Stomach (tissue), 4 donors: ENCODE data around the gene UGP2.

Experiments used
- CTCF ChIP-seq, 7 experiments: fragments of 450-650 bp in 4 of 7; fragments of 200-600 bp in 3 of 7; sonication (generic) in 3 of 7; IDR thresholded peaks; one replicate each; pipeline ENCODE4 v1.5.1; 2016 to 2019; ENCODE audit warnings: antibody characterized with exemption in 7 of 7, control low read depth in 2 of 7, mild to moderate bottlenecking in 1 of 7
- EP300 ChIP-seq: sonication (generic); formaldehyde crosslinking; IDR thresholded peaks from one replicate; pipeline ENCODE4 v1.6.1; 2017; ENCODE audit warnings: antibody characterized with exemption
- POLR2A ChIP-seq, 4 donors: fragments of 450-650 bp; IDR thresholded peaks; one replicate each; pipeline ENCODE4 v1.6.1; 2016; ENCODE audit warnings: antibody characterized with exemption in 4 of 4, control low read depth in 2 of 4, mild to moderate bottlenecking in 1 of 4, moderate library complexity in 1 of 4
- POLR2AphosphoS5 ChIP-seq, 3 donors: sonication (generic); formaldehyde crosslinking; IDR thresholded peaks; one replicate each; pipeline ENCODE4 v1.6.1; 2016; ENCODE audit warnings: antibody characterized with exemption in 3 of 3

GRCh38 chr2:63850649-63851048 is 9.0 kb downstream of the UGP2 start:
- no peak for TF ChIP-seq CTCF (IDR thresholded peaks at IDR 0.05)
- no peak for TF ChIP-seq POLR2AphosphoS5 (IDR thresholded peaks at IDR 0.05)
- no peak for TF ChIP-seq EP300
- no peak for TF ChIP-seq POLR2A (IDR thresholded peaks at IDR 0.05)
